GM11168 (cell line): ENCODE results near the gene NEUROG3.
"Not testable (repeated sequence)": the region's sequence is repeated elsewhere in the genome, so short reads cannot be mapped to it uniquely, and the experiment has no call there.

Experiments used
- in situ Hi-C: fragments of 300-500 bp; cut with MboI; formaldehyde crosslinking; loops from one replicate; pipeline ENCODE4 v1.12.0; 2022; ENCODE audit warnings: low sequenced_read_pairs; ENCODE audit not compliant: unreplicated experiment

The NEUROG3 gene

DNA sequence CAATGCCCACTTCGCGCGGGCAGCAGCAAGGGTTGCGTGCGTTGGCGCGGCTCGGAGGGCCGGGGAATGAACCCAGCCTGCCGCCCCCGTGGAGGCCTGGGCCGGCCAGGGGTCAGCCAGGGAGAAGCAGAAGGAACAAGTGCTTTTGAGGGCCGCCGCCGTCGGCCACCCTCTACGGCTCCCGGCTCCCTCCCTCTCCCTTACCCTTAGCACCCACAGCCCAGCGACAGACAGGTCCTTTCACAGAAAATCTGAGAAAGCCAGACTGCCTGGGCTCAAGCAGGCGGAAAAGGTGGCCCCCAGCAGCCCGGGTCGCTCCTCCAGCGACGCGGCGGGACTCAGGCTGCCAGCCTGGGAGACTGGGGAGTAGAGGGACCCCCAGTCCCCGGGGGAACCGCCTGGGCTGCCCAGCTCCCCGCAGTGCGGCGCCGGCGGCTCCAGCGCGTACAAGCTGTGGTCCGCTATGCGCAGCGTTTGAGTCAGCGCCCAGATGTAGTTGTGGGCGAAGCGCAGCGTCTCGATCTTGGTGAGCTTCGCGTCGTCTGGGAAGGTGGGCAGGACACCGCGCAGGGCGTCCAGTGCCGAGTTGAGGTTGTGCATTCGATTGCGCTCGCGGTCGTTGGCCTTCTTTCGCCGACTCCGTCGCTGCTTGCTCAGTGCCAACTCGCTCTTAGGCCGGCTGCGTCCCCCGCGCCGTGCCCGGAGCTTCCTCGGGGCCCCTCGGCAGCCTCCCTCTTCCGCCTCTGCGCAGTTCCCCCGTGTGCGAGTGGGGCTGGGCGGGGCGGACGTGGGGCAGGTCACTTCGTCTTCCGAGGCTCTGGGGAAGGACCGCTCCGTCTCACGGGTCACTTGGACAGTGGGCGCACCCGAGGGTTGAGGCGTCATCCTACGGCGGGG lies 815 bp downstream of the NEUROG3 start:
- in situ Hi-C loops, result no loop called here

DNA sequence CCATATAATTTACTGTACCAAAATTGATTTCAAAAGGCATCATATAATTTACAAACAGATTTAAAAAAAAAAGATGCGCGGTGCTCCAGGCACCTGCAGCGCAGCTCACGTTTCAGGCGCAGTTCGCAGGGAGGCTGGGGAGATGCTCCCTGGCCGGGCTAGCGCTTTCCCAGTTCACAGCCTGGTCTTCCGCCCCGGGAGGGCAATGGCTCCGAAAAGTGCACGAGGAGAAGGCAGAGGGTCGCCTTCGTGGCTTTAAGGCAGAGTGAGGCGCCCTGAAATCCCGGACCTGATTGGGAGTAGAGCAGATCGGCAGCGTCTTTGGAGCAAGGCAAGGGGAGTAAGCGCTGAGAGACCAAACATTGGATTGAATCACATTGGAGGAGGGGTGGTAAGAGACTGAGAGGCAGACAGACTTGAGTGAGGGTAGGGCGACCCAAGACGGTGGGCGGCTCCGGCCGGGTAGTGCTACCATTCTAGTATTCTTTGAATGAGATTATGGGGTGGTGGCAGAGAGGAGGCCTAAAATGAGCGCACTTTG lies 1.5 kb downstream of the NEUROG3 start:
- in situ Hi-C loops, result no loop called here

DNA sequence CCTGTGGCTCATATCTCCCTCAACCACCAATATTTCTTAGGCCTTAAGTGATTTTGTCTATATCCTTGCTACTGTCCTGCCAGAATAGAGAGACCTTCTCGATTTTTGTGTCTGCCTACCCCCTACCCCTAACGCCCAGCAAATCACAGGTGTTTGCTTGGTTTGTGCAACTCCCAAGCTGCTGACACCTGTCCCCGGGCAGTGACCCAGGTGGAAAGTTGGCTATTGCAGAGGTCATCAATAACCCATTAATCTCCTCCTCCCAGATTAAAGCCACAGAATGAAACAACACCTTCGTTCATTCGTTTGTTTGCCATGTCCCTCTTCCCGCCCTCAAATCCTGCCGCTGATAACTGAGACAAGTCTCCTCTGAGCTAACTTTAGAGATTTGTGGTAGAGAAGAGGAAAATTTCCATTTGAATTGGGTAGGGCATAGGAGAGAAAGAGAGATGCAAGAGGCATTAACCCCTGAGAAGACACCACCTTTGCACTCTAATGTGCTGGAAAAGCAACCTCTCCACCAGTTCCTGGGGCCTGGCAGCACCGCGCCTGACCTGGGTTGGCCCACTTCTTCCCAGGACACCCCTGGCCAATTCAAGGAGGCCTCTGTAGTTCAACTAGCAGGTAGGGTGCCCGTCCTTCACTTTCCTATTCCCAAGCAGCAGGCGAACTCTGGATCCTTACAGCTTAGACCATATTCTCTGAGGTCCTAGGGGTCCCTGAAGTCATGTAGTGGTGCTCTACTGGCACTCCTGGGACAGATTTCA lies 3.0 kb downstream of the NEUROG3 start:
- in situ Hi-C loops, result no loop called here

DNA sequence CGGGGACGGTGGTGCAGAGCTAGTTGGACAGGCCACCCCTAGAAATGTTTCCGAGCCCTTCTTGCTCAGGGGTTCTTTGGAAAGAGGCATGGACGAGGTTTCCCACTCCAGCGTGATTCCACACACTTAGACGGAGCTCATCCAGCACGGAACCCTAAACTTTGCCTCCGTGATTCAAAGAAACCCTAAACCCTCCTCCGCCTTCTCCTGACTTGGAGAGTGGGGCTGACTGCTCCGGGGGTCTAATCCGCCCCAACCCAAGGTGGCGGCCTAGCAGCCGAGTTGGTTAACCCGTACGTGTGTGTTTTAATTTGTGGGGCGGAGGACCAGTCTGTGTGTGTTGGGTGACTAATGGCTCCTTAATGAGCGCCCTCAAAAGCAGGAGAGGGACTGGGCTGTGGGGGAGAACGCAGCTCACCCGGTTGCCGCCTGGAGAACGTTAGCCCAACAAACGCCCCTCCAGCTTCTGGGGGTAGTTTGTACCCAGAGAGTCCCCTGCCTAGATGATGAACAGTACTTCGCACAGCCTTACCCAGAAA lies 3.8 kb downstream of the NEUROG3 start:
- in situ Hi-C loops, result no loop called here

DNA sequence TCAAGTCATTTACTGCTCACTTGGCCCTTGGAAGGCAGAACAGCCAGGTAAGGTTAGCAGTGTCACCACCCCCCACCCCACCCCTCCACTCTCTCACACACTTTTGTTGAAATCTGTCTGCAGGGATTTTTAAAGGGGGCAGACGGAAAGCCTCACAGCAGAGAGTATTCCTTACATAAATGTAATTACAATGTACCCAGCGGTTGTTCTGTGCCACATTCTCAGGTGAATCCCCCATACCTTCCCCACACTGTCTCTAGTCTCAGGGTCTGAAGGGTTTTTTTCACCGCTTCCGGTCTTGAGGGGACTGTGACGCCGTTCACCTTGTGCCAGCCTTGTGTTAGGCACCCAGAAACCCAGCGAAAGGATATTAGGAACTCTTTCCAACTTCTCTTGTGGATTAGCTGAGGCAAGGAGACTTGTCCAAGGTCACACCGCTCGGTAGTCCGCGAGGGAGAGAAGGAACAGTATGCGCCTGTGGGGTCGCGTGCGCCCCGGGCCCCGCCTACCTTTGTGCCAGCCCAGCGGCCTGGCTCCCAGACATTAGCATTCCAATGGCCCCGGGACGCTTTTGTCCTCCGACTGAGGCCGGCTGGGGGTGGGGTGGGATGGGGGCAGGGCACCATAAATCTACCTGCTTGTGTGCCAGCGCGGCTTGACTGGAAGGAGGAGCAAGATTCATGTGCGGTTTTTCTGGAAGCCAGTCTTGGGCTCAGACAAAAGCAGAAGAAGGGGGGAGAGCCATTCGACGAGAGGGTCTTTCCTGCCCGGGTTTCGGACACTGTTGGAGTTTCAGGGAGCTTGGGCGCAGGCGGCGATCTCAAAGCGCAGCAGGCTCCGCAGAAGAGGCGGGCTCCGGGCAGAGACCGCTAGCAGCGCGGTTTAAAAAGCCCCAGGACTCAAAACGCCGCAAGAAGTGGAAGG lies 4.5 kb downstream of the NEUROG3 start:
- in situ Hi-C loops, result no loop called here

DNA sequence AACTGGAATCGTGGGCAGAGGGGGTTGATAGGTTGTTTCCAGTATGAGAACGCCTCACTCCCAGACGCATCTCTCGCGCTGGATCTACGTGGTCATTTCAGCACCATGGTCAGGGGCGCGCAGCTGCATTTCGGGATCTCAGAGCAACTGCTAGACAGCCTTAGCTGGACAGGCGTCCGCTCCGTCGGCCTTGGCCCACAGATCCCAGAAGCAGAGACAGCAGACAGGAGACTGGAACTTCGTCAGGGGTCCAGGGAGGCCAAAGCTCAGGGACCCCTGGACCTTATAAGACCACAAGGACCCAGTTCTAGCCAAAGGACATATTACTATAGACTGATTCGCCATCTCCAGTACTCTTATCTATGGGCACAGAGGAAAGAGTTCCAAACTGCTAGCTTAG lies 5.3 kb downstream of the NEUROG3 start:
- in situ Hi-C loops, result no loop called here

DNA sequence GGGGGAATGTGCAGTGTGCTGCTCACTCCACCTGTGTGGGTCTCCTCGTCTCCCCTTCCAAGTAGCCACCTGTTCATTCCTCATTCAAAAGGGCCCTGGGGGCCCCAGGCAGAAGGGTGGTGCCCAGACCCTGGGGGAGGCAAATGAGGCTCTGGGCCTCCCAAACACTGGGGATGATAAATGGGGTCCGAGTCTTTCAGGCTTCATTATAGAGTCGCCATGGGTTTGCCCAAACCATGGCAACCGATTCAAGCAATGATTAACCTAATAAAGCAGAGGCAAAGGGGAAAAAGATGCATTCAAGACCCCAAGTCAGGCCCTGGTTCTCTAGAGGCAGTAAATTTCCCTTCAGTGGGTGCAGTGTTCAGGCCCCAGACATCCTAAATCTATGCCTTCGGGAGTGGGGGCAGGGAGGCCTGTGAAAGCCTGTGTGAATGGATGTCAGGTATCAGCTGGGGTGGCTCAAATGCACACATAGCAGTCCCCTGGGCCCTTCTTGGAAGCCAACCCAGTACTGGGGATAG lies 10.4 kb downstream of the NEUROG3 start:
- in situ Hi-C loops, result no loop called here

DNA sequence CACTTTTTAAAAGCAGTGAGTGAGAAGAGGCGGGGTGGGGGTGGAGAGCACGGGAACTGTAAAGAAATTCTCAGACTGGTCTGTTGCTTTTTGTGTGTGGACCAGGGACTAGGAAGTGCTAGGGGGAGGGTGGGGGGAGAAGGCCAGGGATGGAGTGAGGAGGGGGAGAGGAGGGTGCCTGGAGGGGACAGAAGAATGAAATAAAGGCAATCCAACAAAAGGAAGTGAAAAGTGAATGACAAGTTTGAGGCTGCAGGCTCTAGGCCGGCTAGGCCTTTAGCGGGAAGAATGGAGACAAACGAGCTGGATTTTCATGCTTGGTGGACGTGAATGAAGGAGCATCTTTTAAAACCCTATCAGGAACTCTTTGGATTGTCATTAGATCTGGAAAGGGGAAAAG lies 13.7 kb downstream of the NEUROG3 start:
- in situ Hi-C loops, result no loop called here

DNA sequence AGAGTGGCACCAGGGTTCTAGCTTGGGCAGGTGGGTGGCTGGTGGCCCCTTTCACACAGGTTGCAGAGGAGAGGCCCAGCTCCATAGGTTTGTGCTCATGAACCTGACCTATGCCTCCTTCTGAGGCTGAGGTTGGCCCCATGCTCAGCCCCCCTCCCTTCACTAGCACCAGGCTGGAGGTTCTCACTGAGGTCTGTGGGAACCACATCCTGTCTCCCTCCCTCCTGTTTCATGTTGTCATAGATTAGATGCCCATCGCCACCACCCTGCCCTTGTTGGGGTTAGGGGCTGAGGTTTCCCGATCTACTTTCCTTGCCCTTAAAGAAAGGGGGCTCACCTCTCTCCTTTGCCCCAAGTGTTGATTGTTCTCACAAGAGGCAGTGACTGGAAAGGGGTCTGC lies 14.7 kb downstream of the NEUROG3 start:
- in situ Hi-C loops, result no loop called here

DNA sequence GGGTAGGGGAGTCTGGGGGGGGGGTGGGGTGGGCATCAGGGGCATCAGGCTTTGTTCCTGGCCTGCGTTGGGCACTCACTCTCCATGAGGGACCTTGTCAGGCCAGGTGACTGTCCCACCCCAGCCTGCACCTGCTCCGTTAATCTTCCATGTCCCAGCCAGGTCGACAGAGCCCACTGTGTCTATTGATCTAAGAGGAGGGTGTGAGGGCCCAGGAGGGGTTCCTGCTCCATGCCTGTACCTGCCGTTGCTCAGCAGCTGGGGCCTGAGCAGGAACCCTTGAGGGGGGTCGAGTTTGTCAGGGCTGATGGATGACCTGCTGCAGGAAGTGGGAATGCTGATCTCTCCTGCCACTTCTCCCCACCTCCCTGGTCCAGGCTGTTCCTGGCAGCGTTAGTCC lies 18.6 kb downstream of the NEUROG3 start:
- in situ Hi-C loops, result no loop called here

DNA sequence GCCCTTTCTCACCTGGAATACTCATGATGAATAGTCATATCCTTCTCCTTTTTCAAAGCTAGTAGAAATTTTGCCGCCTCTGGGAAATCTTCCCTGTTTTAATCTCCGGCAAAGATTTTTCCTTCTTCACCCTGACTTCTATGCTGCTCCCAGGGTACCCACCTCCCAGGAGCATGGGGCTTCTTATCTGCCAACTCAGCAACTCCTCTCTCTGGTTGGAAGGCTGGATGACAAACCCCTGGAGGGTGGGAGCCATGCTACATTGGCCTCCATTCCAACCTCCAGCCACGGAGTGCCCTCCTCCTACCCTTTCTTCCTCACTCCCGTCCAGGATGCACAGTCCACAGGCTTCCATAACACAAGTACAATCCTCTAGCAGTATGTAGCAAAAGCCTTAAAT lies 19.9 kb downstream of the NEUROG3 start:
- in situ Hi-C loops, result no loop called here

DNA sequence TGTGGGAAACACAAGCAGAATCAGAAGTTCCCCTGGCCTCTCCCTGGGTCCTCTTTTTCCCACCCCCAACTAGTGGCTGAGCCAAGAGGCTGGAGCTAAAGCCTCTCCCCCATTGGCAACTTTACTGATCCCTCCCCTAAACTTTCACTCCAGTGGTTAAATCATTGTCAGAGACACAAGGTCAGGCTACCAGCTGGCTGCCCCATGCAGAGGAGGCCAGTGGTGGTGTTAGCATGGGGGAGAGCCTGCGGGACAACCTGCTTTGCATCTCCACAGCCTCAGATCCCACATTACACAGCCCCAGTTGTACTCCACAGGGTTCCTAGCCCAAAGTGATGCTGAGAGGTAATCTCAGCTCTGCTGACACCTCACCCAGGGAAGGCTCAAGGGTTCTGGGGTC lies 21.0 kb downstream of the NEUROG3 start:
- in situ Hi-C loops, result no loop called here

DNA sequence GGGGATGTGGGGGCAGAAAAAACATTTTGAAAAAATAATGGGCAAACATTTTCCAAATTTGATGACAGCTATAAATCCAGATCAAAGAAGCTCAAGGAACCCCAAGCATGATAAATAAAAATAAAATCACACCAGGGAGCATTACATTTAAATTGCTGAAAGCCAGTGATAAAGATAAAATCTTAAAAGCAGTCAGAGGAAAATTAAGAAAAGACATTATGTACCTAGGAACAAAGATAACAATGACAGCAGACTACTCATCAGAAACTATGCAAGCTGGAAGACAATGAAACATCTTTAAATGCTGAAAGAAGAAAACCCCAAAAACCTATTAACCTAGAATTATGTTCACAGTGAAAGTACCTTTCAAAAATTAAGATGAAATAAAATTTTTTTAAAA lies 23.3 kb downstream of the NEUROG3 start:
- in situ Hi-C loops, result no loop called here

DNA sequence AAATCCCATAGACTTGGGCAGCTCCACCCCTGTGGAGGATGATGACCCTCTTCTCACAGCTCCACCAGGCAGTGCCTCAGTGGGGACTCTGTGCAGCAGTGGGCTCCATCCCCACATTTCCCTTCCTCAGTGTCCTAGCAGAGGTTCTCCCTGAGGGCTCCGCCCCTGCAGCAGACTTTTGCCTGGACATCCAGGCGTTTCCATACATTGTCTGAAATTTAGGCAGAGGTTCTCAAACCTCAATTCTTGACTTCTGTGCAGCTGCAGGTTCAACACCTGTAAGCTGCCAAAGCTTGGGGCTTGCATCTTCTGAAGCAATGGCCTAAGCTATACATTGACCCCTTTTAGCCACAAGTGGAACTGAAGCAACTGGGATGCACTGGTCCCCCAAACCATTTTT lies 31.8 kb downstream of the NEUROG3 start:
- in situ Hi-C loops, result no loop called here

DNA sequence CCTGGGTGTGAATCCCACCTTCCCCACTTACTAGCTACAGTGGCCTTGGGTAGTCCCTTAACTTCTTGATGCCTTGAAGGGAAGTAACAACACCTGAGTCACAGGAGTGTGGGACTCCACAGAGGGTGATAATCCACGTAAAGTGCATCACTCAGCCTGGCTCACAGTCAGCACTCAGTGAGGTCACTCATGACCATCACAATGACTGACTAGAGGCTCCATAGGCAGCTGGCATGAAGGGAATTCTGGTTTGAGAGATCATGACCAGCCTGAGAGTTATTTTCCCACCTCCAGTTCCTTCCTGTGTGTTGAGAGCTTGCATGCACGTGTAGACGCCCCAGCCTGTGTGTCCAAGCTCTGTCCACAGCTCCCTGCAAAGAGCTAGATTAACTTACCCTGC lies 34.8 kb downstream of the NEUROG3 start:
- in situ Hi-C loops, result no loop called here

DNA sequence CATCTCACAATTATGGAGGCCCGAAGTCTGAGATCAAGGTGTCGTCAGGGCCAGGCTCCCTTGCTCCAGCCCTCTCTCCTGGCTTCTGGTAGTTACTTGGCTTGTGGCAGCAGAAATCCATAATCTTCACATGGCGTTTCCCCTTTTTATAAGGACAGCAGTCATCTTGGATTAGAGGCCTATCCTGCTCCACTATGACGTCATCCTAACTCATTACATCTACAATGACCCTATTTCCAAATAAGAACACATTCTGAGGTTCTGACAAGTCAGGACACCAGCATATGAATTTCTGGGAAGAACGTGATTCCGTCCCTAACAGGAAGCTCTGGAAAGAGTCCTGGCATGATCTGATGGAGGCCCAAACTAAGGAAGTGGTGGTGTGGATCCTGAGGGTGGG lies 35.8 kb downstream of the NEUROG3 start:
- in situ Hi-C loops, result no loop called here

DNA sequence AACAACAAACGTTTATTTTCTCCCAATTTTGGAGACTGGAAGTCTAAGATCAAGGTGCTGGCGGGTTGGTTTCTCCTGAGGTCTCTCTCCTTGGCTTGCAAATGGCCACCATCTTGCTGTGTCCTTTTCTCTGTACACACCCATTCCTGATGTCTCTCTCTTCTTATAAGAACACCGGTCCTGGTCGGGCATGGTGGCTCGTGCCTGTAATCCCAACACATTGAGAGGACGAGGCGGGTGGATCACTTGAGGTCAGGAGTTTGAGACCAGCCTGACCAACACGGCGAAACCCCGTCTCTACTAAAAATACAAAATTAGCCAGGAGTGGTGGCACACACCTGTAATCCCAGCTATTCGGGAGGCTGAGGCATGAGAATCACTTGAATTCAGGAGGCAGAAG lies 36.7 kb downstream of the NEUROG3 start:
- in situ Hi-C loops, result not testable (repeated sequence)

DNA sequence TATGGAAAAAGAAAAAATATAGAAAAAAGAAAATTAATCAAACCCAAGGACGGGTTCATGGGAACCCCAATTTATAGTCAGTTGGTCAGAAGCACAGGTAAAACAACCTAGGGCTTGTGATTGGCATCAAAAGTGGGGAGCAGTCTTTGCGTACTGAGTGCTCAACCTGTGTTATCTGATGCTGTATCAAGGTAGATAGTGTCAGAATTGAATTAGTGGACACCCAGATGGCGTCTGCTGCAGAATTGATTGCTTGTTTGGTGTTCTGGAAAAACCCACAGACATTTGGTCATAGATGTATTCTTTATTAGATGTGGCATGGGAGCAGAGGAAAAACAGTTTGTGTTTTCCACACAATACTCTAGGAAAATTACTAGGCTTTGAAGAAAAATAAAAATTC lies 39.6 kb downstream of the NEUROG3 start:
- in situ Hi-C loops, result no loop called here

DNA sequence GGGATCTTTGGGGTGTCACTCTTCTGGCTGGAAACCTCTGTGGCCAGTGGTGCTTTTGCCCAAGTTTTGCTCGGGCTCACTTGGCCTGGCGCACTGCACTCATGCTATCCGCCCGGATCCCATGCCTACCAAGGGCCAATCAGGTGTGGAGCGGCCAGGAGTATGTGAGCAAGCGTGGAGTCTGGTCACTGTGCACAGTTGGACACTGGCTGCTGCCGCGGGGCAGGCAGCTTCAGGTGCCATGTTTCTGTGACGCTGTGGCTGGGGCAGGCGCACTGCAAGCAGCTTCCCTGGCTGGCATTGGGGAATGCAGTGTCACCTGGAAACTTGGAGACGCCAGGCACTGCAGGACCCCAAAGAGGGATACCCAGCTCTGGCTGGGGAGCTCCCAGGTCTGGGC lies 45.3 kb downstream of the NEUROG3 start:
- in situ Hi-C loops, result no loop called here
